ENCODE results near the gene ABHD18.
"Not testable (repeated sequence)": the region's sequence is repeated elsewhere in the genome, so short reads cannot be mapped to it uniquely, and the experiment has no call there.

- TF ChIP-seq CTCF (IDR thresholded peaks at IDR 0.05 in 4 of 5, conservative IDR thresholded peaks at IDR 0.05 in 1 of 5); POLR2A (IDR thresholded peaks at IDR 0.05): not testable (repeated sequence)
These were observed 33.4 kb upstream of the ABHD18 start for GRCh38 chr4:127931836-127932235.
